ENCODE measurements around the gene ASPN. TPM values are rescaled to one million over a fixed set of nuclear protein-coding genes. Genes with fewer than 3 reads are reported as not detected.

Gene ASPN
- total RNA-seq (not detected), polyA plus RNA-seq (not detected), total RNA-seq (0 reads per million in 6 experiments)

GRCh38 chr9:92482329-92482728 lies at the start of gene ASPN:
TSS of gene ASPN (minus strand) at chr9:92482506.
- Mint-ChIP-seq H3K4me1 (peaks cover 0 to 8% (median 2%) of the 10 kb centered on the region in 4 donors), H3K27ac (no peak within 1 kb of the TSS), H3K36me3 (no peaks in the 10 kb centered on the region), H3K27me3 (no peaks in the 10 kb centered on the region), H3K9me3 (no peaks in the 10 kb centered on the region), H3K4me3 (no peak within 1 kb of the TSS)
- no peak for DNase-seq
- POLR2A ChIA-PET, result no interaction called here
- no peak for ATAC-seq

DNA sequence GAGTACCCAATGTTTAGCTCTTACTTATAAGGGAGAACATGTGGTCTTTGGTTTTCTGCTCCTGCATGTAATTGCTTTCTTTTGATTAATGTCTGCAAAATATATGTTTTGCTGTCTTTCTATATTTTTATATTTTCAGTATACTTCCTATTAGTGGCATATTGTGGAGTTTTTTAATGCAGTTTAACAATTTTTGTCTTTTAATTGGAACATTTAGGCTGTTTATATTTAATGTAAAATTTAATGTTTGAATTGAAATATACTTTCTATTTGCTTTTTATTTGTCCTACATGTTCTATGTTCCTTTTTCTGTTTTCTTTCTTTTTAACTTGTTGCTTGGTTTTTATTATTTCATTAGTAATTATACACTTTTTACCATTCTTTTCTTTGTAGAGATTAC lies 48.6 kb upstream of the ASPN start:
- POLR2A ChIA-PET, result no interaction called here

GRCh38 chr9:92529124-92529523 lies 46.8 kb upstream of the ASPN start:
- H3K4me1 Mint-ChIP-seq, result no peaks in the 10 kb centered on the region
- POLR2A ChIA-PET, result no interaction called here
- no peak overlapping the region for H3K4me3 Mint-ChIP-seq
- peaks cover 0 to 18% (median 5%) of the 10 kb centered on the region in 9 donors for H3K9me3 Mint-ChIP-seq
- DNase-seq, result no peak
- no peak for ATAC-seq
- H3K27ac Mint-ChIP-seq, result no peak overlapping the region
- H3K27me3 Mint-ChIP-seq, result peaks cover 0 to 3% (median 0%) of the 10 kb centered on the region in 5 donors
- H3K36me3 Mint-ChIP-seq, result peaks cover 0 to 17% (median 4%) of the 10 kb centered on the region in 3 donors

More for the DNA sequence above, 48.6 kb upstream of the ASPN start:
- peaks cover 0 to 3% (median 0%) of the 10 kb centered on the region in 5 donors for H3K27me3 Mint-ChIP-seq
- H3K9me3 Mint-ChIP-seq, result peaks cover 0 to 18% (median 5%) of the 10 kb centered on the region in 9 donors
- no peak overlapping the region for H3K27ac Mint-ChIP-seq
- no peak overlapping the region for H3K4me3 Mint-ChIP-seq
- DNase-seq (no peak), ATAC-seq (no peak)
- H3K4me1 Mint-ChIP-seq, result peaks cover 0 to 2% (median 0%) of the 10 kb centered on the region in 4 donors
- peaks cover 0 to 17% (median 4%) of the 10 kb centered on the region in 3 donors for H3K36me3 Mint-ChIP-seq

- Mint-ChIP-seq H3K9me3 (peaks cover 0 to 18% (median 5%) of the 10 kb centered on the region in 9 donors), H3K4me1 (no peaks in the 10 kb centered on the region), H3K27ac (no peak overlapping the region), H3K36me3 (peaks cover 0 to 17% (median 4%) of the 10 kb centered on the region in 3 donors), H3K27me3 (peaks cover 0 to 3% (median 0%) of the 10 kb centered on the region in 5 donors), H3K4me3 (no peak overlapping the region)
- ATAC-seq (no peak), DNase-seq (no peak)
- POLR2A ChIA-PET, result interaction anchor here (0.6 kb wide), 1 partner anchor 15 kb away, joined by 5 read pairs; no protein-coding TSS in a partner anchor
These were observed 46.2 kb upstream of the ASPN start for GRCh38 chr9:92528522-92528849.

DNA sequence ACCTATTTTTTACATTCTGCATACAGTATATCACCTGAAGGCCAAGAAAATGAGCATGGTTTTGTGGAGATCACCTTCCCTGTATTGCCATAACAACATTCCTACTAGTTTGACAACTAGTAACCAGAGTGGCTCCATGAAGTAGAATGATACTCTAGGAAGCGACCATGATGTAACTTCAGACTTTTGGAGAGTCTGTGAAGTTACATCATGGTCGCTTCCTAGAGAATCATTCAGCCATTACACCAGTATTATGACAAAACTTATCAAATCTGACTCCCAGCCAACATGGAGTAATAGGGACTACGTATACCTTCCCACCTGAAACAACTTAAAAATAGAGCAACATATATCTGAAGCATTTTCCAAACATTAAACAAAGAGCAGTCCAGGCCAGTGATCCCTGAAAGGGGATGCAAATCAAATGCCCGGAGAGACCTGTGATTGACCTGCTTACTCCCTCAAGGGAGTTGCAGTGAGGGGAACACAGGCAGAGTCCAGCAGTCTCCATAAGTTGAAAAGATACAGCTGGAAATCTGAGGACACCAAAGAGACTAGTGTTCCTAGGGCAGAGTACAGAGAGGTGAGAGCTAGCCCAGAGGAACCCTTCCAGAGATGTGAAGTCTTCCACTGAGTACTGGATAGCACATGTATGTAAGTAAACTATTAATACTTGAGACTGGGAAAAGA lies 45.7 kb upstream of the ASPN start:
- H3K27ac Mint-ChIP-seq, result no peak overlapping the region
- no peak for DNase-seq
- ATAC-seq, result no peak
- H3K27me3 Mint-ChIP-seq, result peaks cover 0 to 3% (median 0%) of the 10 kb centered on the region in 5 donors
- POLR2A ChIA-PET, result interaction anchor here (0.6 kb wide), 1 partner anchor 14 kb away, joined by 5 read pairs; no protein-coding TSS in a partner anchor
- peaks cover 0 to 13% (median 4%) of the 10 kb centered on the region in 9 donors for H3K9me3 Mint-ChIP-seq
- no peak overlapping the region for H3K4me3 Mint-ChIP-seq
- H3K36me3 Mint-ChIP-seq, result peaks cover 0 to 13% (median 4%) of the 10 kb centered on the region in 3 donors
- no peaks in the 10 kb centered on the region for H3K4me1 Mint-ChIP-seq

DNA sequence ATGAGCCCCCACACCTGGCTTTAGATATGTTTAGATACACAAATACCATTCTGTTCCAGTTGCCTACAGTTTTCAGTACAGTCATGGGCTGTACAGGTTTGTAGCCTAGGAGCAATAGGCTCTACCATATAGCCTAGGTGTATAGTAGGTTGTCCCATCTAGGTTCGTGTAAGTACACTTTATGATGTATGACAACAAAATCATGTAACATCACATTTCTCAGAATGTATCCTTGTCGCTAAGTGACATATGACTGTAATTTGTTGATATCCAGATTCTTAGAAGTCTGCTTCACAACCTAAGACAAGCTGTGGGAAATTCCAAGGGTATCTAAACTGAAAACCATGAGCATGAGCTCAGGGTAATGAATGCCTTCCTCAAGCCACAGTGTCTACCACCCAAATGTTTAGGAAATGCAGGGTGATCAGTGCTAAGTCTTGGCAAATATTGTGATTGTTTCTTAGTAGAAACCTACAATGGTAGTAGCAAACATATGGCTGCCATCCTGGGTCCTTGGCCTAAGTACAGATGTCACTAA lies 45.1 kb upstream of the ASPN start:
- Mint-ChIP-seq H3K27ac (no peak overlapping the region), H3K27me3 (peaks cover 0 to 1% (median 0%) of the 10 kb centered on the region in 5 donors), H3K9me3 (peaks cover 0 to 11% (median 3%) of the 10 kb centered on the region in 9 donors), H3K4me3 (no peak overlapping the region), H3K36me3 (peaks cover 0 to 9% (median 3%) of the 10 kb centered on the region in 3 donors), H3K4me1 (no peaks in the 10 kb centered on the region)
- POLR2A ChIA-PET, result no interaction called here
- DNase-seq, result no peak
- no peak for ATAC-seq

- POLR2A ChIA-PET, result interaction anchor here (0.7 kb wide), 2 partner anchors 899 to 1482 kb away, joined by 4 to 6 read pairs; no protein-coding TSS in a partner anchor
- Mint-ChIP-seq H3K4me3 (no peak overlapping the region), H3K36me3 (no peaks in the 10 kb centered on the region), H3K27ac (no peak overlapping the region), H3K9me3 (no peaks in the 10 kb centered on the region), H3K27me3 (no peaks in the 10 kb centered on the region), H3K4me1 (no peaks in the 10 kb centered on the region)
- DNase-seq, result no peak
- ATAC-seq, result no peak
These were observed 43.0 kb upstream of the ASPN start for GRCh38 chr9:92525306-92525705.

GRCh38 chr9:92524881-92525280 lies 42.6 kb upstream of the ASPN start:
- H3K4me3 Mint-ChIP-seq, result no peak overlapping the region
- no peak overlapping the region for H3K27ac Mint-ChIP-seq
- ATAC-seq, result no peak
- peaks cover 0 to 1% (median 0%) of the 10 kb centered on the region in 9 donors for H3K9me3 Mint-ChIP-seq
- H3K4me1 Mint-ChIP-seq, result no peaks in the 10 kb centered on the region
- H3K27me3 Mint-ChIP-seq, result no peaks in the 10 kb centered on the region
- DNase-seq, result no peak
- peaks cover 0 to under 1% (median 0%) of the 10 kb centered on the region in 3 donors for H3K36me3 Mint-ChIP-seq
- POLR2A ChIA-PET, result interaction anchor here (0.7 kb wide), 1 partner anchor 1481 kb away, joined by 4 read pairs; no protein-coding TSS in a partner anchor

GRCh38 chr9:92522983-92523970 lies 41.0 kb upstream of the ASPN start:
- POLR2A ChIA-PET, result no interaction called here
- H3K9me3 Mint-ChIP-seq, result peaks cover 0 to 5% (median 0%) of the 10 kb centered on the region in 9 donors
- DNase-seq (no peak), ATAC-seq (no peak)
- H3K4me3 Mint-ChIP-seq, result no peak overlapping the region
- no peaks in the 10 kb centered on the region for H3K27me3 Mint-ChIP-seq
- no peaks in the 10 kb centered on the region for H3K4me1 Mint-ChIP-seq
- no peak overlapping the region for H3K27ac Mint-ChIP-seq
- peaks cover 0 to 3% (median 3%) of the 10 kb centered on the region in 3 donors for H3K36me3 Mint-ChIP-seq

DNA sequence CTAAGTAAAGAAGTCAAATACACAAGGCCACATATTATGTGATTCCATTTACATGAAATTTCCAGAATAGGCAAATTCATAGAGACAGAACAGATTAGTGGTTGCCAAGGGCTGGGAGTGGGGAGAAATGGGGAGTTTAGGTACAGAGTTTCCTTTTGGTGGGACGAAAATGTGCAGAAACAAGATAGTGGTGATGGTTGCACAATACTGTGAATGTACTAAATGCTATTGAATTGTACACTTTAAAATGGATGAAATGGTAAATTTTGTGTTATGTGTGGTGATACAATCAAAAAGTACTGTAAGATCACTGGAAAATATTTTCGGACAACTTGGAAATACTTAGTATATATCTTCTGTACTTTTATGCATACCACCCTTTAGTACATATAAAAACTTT lies 38.5 kb upstream of the ASPN start:
- POLR2A ChIA-PET, result no interaction called here
- no peak for DNase-seq
- H3K27ac Mint-ChIP-seq, result no peak overlapping the region
- no peaks in the 10 kb centered on the region for H3K4me1 Mint-ChIP-seq
- H3K9me3 Mint-ChIP-seq, result peaks cover 0 to 5% (median 0%) of the 10 kb centered on the region in 9 donors
- H3K4me3 Mint-ChIP-seq, result no peak overlapping the region
- no peak for ATAC-seq
- no peaks in the 10 kb centered on the region for H3K27me3 Mint-ChIP-seq
- peaks cover 0 to 3% (median 3%) of the 10 kb centered on the region in 3 donors for H3K36me3 Mint-ChIP-seq

- POLR2A ChIA-PET, result no interaction called here
- Mint-ChIP-seq H3K4me3 (no peak overlapping the region), H3K36me3 (peaks cover 0 to 3% (median 3%) of the 10 kb centered on the region in 3 donors), H3K9me3 (peaks cover 0 to 5% (median 0%) of the 10 kb centered on the region in 9 donors), H3K27me3 (no peaks in the 10 kb centered on the region), H3K4me1 (no peaks in the 10 kb centered on the region), H3K27ac (no peak overlapping the region)
- DNase-seq (no peak), ATAC-seq (no peak)
These were observed 35.9 kb upstream of the ASPN start for GRCh38 chr9:92518199-92518598.

DNA sequence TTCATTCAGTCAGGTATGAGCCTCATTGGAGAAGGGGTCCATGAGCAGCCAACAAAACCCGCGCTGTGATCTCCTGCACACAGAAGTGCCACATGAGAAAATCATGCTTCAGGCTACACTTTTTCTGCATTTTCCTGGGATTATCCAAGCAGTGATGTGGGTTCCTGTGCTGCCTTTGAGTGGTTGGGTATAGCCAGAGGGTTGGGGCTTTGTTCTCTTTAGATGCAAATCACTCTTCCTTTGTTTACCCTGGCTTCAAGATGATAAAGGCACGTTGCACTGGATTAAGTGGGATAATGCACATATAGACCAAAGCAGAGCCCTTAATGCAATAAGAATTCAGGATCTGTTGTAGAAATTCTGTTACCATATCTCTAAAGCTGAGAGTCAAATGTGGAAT lies 34.7 kb upstream of the ASPN start:
- H3K4me1 Mint-ChIP-seq, result no peaks in the 10 kb centered on the region
- H3K9me3 Mint-ChIP-seq, result peaks cover 0 to 5% (median 0%) of the 10 kb centered on the region in 9 donors
- no peak overlapping the region for H3K4me3 Mint-ChIP-seq
- H3K27me3 Mint-ChIP-seq, result no peaks in the 10 kb centered on the region
- POLR2A ChIA-PET, result no interaction called here
- H3K27ac Mint-ChIP-seq, result no peak overlapping the region
- H3K36me3 Mint-ChIP-seq, result peaks cover 0 to 3% (median 3%) of the 10 kb centered on the region in 3 donors
- ATAC-seq (no peak), DNase-seq (no peak)

Measured in naive thymus-derived CD8-positive, alpha-beta T cell (primary cell).